Choroid plexus epithelial cell (primary cell): ENCODE data around the gene ADORA1.

Experiments used
- DNase-seq: peaks from one replicate; pipeline ENCODE4 v3.0.0-alpha.2; 2010; ENCODE audit warnings: low read depth
- H3K4me3 ChIP-seq: 2 replicates; pipeline ENCODE4 v1.5.1; 2011; ENCODE audit warnings: low read depth, mild to moderate bottlenecking, control low read depth, low read length, moderate library complexity
- TF ChIP-seq, protein P1 (sequence below): conservative IDR thresholded peaks from 2 replicates; pipeline ENCODE4 v1.5.1; 2011; ENCODE audit warnings: low read depth, mild to moderate bottlenecking, control low read depth, inconsistent platforms, low read length, moderate library complexity

Gene ADORA1

DNA sequence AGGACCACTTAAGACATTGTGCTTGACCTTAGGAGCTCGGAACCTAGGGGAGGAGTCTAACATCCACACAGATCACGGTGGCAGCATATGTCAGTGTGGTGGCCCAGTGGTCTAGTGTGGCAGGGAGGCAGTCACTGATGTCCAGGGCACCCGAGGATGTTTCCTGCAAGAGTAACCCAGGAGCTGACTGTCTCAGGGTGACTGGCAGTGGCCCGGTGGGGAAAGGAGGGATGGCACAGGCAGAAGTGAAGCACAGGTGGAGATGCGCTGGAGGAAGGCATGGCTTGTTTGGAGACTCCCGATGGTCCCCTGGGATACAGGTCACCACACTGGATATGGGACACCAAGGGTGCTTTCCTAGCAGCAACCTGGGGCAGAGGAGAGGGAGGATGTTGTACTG lies 85.6 kb downstream of the ADORA1 start:
- no peak overlapping the region for H3K4me3 ChIP-seq
- TF ChIP-seq, protein P1, sequence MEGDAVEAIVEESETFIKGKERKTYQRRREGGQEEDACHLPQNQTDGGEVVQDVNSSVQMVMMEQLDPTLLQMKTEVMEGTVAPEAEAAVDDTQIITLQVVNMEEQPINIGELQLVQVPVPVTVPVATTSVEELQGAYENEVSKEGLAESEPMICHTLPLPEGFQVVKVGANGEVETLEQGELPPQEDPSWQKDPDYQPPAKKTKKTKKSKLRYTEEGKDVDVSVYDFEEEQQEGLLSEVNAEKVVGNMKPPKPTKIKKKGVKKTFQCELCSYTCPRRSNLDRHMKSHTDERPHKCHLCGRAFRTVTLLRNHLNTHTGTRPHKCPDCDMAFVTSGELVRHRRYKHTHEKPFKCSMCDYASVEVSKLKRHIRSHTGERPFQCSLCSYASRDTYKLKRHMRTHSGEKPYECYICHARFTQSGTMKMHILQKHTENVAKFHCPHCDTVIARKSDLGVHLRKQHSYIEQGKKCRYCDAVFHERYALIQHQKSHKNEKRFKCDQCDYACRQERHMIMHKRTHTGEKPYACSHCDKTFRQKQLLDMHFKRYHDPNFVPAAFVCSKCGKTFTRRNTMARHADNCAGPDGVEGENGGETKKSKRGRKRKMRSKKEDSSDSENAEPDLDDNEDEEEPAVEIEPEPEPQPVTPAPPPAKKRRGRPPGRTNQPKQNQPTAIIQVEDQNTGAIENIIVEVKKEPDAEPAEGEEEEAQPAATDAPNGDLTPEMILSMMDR, result no peak
- no peak for DNase-seq

DNA sequence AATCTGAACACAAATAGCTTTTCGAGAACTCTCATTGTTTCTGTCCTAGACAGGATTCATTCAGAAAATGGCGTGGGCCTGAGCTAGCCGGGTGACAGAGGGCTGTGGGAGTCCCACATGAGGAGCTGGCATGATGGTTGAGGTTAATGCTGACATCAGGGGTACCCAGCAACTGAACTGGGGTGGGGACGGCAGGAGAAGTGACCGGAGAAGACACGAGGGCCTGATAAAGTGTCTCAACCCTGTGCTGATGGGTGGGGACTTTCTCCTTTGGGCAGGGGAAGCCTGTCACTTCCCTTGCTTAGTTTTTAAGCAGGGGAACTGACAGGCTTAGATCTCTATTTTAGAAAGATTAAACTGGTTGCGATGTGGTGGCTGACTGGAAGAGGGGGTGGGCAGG lies 87.3 kb downstream of the ADORA1 start:
- TF ChIP-seq, protein P1, result no peak
- H3K4me3 ChIP-seq, result no peak overlapping the region
- no peak for DNase-seq

DNA sequence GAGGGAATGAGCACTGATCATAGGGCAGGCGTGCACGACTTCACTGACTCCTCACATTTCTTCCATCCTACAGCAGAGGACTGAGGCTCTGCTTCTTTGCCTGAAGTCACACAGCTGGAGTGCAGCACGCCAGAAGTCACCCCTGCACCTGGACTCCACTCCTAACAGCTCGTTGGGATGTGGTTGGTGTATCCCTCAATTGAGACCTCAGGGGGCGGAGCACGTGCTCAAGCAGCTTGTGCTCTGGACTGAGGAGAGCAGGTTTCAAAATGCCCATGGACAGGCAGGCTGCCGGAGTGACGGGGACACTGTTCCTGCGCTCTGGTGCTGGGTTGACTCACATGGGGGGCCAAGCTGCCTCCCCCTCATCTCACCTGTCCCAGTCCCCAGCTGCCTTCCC lies 88.0 kb downstream of the ADORA1 start:
- TF ChIP-seq, protein P1, result no peak
- H3K4me3 ChIP-seq, result no peak overlapping the region
- no peak for DNase-seq

DNA sequence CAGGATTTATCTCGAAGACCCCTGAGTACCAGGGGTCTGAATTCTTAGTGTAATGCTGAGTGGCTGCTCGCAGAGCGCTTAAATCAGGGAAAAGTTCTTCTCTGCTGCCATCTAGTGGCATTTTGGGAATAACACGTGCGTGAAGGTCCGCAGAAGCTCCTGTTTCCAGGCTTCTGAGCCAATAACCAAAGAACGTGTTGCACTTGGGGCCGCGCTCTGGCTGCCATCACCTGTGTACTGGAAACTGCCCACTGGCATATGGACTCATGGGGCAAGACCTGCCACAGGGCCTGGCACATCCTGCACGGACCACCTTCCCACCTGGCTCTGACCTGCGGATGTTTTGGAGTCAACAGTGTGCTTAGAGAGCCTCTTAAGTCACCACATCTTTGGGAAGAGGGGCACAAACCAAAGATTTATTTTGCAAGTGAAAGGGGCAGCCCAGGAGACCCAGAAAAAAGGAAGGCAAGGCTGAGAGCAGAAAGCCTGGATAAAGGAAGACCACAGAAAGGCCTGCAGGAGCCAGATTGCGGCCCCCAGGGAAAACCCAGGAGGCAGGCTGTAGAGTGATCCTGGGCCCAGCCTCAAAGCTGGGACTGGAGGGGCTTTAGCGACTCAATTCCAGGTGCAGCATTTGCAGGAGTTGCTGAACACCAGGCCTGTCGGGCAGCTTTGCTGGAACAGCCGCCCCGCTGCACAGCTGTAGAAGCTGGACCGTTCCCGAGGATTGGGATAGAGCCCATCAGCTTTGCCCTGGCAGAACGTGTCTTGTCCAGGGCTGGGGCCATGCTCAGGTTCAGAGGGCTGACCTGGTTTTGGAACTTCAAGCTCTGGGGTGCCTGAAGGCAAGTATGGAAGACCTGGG lies 89.0 kb downstream of the ADORA1 start:
- no peak overlapping the region for H3K4me3 ChIP-seq
- TF ChIP-seq, protein P1, result peak; percentile 77
- DNase-seq, result peak; percentile 83
